CD4-positive, alpha-beta T cell treated with Interferon alpha-2 for 1 hour (primary cell): ENCODE results near the gene ZMYND15.

ENCODE experiments used
- DNase-seq, 2 donors: peaks; one replicate each; pipeline ENCODE4 v3.0.0-alpha.2; 2020 to 2022

The ZMYND15 gene

GRCh38 chr17:4715063-4715744, 24.4 kb upstream of the ZMYND15 start:
- peak; percentile 40 to 72 for DNase-seq

GRCh38 chr17:4716081-4716480, 23.6 kb upstream of the ZMYND15 start:
- DNase-seq: no peak

- no peak for DNase-seq
Measured at GRCh38 chr17:4717791-4718190, 21.8 kb upstream of the ZMYND15 start.

- no peak for DNase-seq
Measured at GRCh38 chr17:4718276-4718675, 21.4 kb upstream of the ZMYND15 start.

GRCh38 chr17:4719146-4719545, 20.5 kb upstream of the ZMYND15 start:
- no peak for DNase-seq

GRCh38 chr17:4719684-4720221, 19.9 kb upstream of the ZMYND15 start:
- no peak for DNase-seq

GRCh38 chr17:4720787-4721186, 18.8 kb upstream of the ZMYND15 start:
- no peak for DNase-seq

- peak in 1 of 2 donors; percentile 42 for DNase-seq
Measured at GRCh38 chr17:4721203-4722135, 18.2 kb upstream of the ZMYND15 start.

GRCh38 chr17:4722678-4723240, 16.9 kb upstream of the ZMYND15 start:
- no peak for DNase-seq

- no peak for DNase-seq
Measured at GRCh38 chr17:4724650-4725049, 15.0 kb upstream of the ZMYND15 start.

- peak in 1 of 2 donors; percentile 45 for DNase-seq
Measured at GRCh38 chr17:4725646-4726310, 13.9 kb upstream of the ZMYND15 start.

GRCh38 chr17:4728124-4728523, 11.5 kb upstream of the ZMYND15 start:
- DNase-seq: peak in 1 of 2 donors; percentile 38

GRCh38 chr17:4733073-4733531, 6.5 kb upstream of the ZMYND15 start:
- DNase-seq: peak; percentile 34 to 74

- DNase-seq: no peak
Measured at GRCh38 chr17:4734857-4735475, 4.7 kb upstream of the ZMYND15 start.

GRCh38 chr17:4735876-4736651, 3.6 kb upstream of the ZMYND15 start:
- peak in 1 of 2 donors; percentile 68 for DNase-seq

- DNase-seq: peak; percentile 26 to 35
Measured at GRCh38 chr17:4738136-4739121, 1.2 kb upstream of the ZMYND15 start.

- no peak for DNase-seq
Measured at GRCh38 chr17:4740025-4740351, 355 bp downstream of the ZMYND15 start.

GRCh38 chr17:4740584-4740983, 951 bp downstream of the ZMYND15 start:
- DNase-seq: no peak

GRCh38 chr17:4741544-4741943, 1.9 kb downstream of the ZMYND15 start:
- no peak for DNase-seq

GRCh38 chr17:4742133-4742532, 2.5 kb downstream of the ZMYND15 start:
- DNase-seq: no peak
